HEK293 (cell line): ENCODE measurements around the gene DGKH.
A peak's percentile ranks its signal among the peaks of the same experiment; 100 is the strongest.

Experiments used
- GFI1B ChIP-seq: fragments of 450-650 bp; formaldehyde crosslinking; IDR thresholded peaks from 2 replicates; pipeline ENCODE4 v1.5.1; 2016; ENCODE audit warnings: missing biosample characterization, missing genetic modification characterization
- HOXC10 ChIP-seq: sonication (generic); formaldehyde crosslinking; IDR thresholded peaks from 2 replicates; pipeline ENCODE4 v1.8.1; 2023; ENCODE audit warnings: mild to moderate bottlenecking, missing genetic modification reagents
- IKZF3 ChIP-seq: fragments of 450-650 bp; IDR thresholded peaks from 2 replicates; pipeline ENCODE4 v1.5.0; 2018; ENCODE audit warnings: missing biosample characterization, mild to moderate bottlenecking, missing genetic modification characterization, moderate library complexity
- MZF1 ChIP-seq: fragments of 450-650 bp; formaldehyde crosslinking; IDR thresholded peaks from 2 replicates; pipeline ENCODE4 v1.5.1; 2017; ENCODE audit warnings: missing biosample characterization, missing genetic modification characterization, borderline replicate concordance
- ZBTB44 ChIP-seq: fragments of 450-650 bp; IDR thresholded peaks from 2 replicates; pipeline ENCODE4 v1.5.1; 2018; ENCODE audit warnings: missing biosample characterization, mild to moderate bottlenecking, missing genetic modification characterization
- ZBTB8A ChIP-seq: fragments of 450-650 bp; formaldehyde crosslinking; IDR thresholded peaks from 2 replicates; pipeline ENCODE4 v1.5.1; 2016; ENCODE audit warnings: missing biosample characterization, missing genetic modification characterization
- ZFP41 ChIP-seq: fragments of 450-650 bp; formaldehyde crosslinking; IDR thresholded peaks from 2 replicates; pipeline ENCODE4 v1.5.1; 2016; ENCODE audit warnings: missing biosample characterization, missing genetic modification characterization, borderline replicate concordance
- ZFP69B ChIP-seq: fragments of 450-650 bp; formaldehyde crosslinking; IDR thresholded peaks from 2 replicates; pipeline ENCODE4 v1.5.1; 2016; ENCODE audit warnings: missing biosample characterization, missing genetic modification characterization
- ZIC2 ChIP-seq: fragments of 450-650 bp; formaldehyde crosslinking; IDR thresholded peaks from 2 replicates; pipeline ENCODE4 v1.5.1; 2016; ENCODE audit warnings: missing biosample characterization, missing genetic modification characterization
- ZNF169 ChIP-seq: fragments of 450-650 bp; formaldehyde crosslinking; IDR thresholded peaks from 2 replicates; pipeline ENCODE4 v1.5.1; 2016; ENCODE audit warnings: missing biosample characterization, missing genetic modification characterization
- ZNF280C ChIP-seq: fragments of 450-650 bp; formaldehyde crosslinking; IDR thresholded peaks from 2 replicates; pipeline ENCODE4 v1.5.1; 2016; ENCODE audit warnings: missing biosample characterization, missing genetic modification characterization
- ZNF292 ChIP-seq: fragments of 450-650 bp; formaldehyde crosslinking; IDR thresholded peaks from 2 replicates; pipeline ENCODE4 v1.5.1; 2016; ENCODE audit warnings: low read depth, missing biosample characterization, missing genetic modification characterization, borderline replicate concordance
- ZNF341 ChIP-seq: fragments of 450-650 bp; formaldehyde crosslinking; IDR thresholded peaks from 2 replicates; pipeline ENCODE4; 2016; ENCODE audit warnings: low read depth, missing biosample characterization, missing genetic modification characterization
- ZNF350 ChIP-seq: fragments of 450-650 bp; formaldehyde crosslinking; IDR thresholded peaks from 2 replicates; pipeline ENCODE4 v1.5.0; 2017; ENCODE audit warnings: missing biosample characterization, mild to moderate bottlenecking, missing genetic modification characterization
- ZNF501 ChIP-seq: fragments of 450-650 bp; formaldehyde crosslinking; IDR thresholded peaks from 2 replicates; pipeline ENCODE4 v1.5.1; 2016; ENCODE audit warnings: missing biosample characterization, missing genetic modification characterization
- ZNF530 ChIP-seq: fragments of 450-650 bp; formaldehyde crosslinking; IDR thresholded peaks from 2 replicates; pipeline ENCODE4 v1.5.1; 2016; ENCODE audit warnings: low read depth, missing biosample characterization, missing genetic modification characterization
- ZNF585B ChIP-seq: fragments of 450-650 bp; formaldehyde crosslinking; IDR thresholded peaks from 2 replicates; pipeline ENCODE4 v1.5.1; 2016; ENCODE audit warnings: missing biosample characterization, missing genetic modification characterization
- ZNF610 ChIP-seq: fragments of 450-650 bp; formaldehyde crosslinking; IDR thresholded peaks from 2 replicates; pipeline ENCODE4 v1.5.1; 2016; ENCODE audit warnings: missing biosample characterization, missing genetic modification characterization, borderline replicate concordance
- ZNF626 ChIP-seq: fragments of 450-650 bp; sonication (Bioruptor Pico); formaldehyde crosslinking; IDR thresholded peaks from 2 replicates; pipeline ENCODE4 v1.5.1; 2018; ENCODE audit warnings: missing biosample characterization, missing genetic modification characterization, inconsistent platforms
- ZNF664 ChIP-seq: fragments of 450-650 bp; formaldehyde crosslinking; IDR thresholded peaks from 2 replicates; pipeline ENCODE4 v1.5.1; 2016; ENCODE audit warnings: missing biosample characterization, missing genetic modification characterization
- ZNF692 ChIP-seq: fragments of 450-650 bp; formaldehyde crosslinking; IDR thresholded peaks from 2 replicates; pipeline ENCODE4 v1.5.1; 2016; ENCODE audit warnings: missing biosample characterization, missing genetic modification characterization
- ZNF704 ChIP-seq: fragments of 450-650 bp; formaldehyde crosslinking; IDR thresholded peaks from 2 replicates; pipeline ENCODE4 v1.5.1; 2016; ENCODE audit warnings: missing biosample characterization, missing genetic modification characterization
- ZNF707 ChIP-seq: fragments of 450-650 bp; formaldehyde crosslinking; IDR thresholded peaks from 2 replicates; pipeline ENCODE4 v1.5.1; 2016; ENCODE audit warnings: missing biosample characterization, missing genetic modification characterization
- ZNF837 ChIP-seq: fragments of 450-650 bp; formaldehyde crosslinking; IDR thresholded peaks from 2 replicates; pipeline ENCODE4 v1.5.1; 2016; ENCODE audit warnings: missing biosample characterization, missing genetic modification characterization
- ZSCAN30 ChIP-seq: fragments of 450-650 bp; IDR thresholded peaks from 2 replicates; pipeline ENCODE4 v1.5.1; 2018; ENCODE audit warnings: missing biosample characterization, mild to moderate bottlenecking, missing genetic modification characterization, moderate library complexity

DGKH gene

GRCh38 chr13:42048684-42049453 is 421 bp downstream of the DGKH start (continued):
- TF ChIP-seq ZNF292 (no peak), ZIC2 (tag by site-specific recombination) (no peak; the same call in none of the 2 replicates), ZNF704 (tag by site-specific recombination) (no peak), ZNF692 (tag by site-specific recombination) (no peak), ZNF169 (tag by site-specific recombination) (no peak), ZNF585B (tag by site-specific recombination) (no peak), ZFP69B (tag by site-specific recombination) (no peak), ZNF837 (tag by site-specific recombination) (no peak), ZNF707 (tag by site-specific recombination) (no peak), ZBTB44 (tag by site-specific recombination) (no peak), ZNF626 (tag by site-specific recombination) (no peak), ZNF350 (tag by site-specific recombination) (no peak), ZNF280C (tag by site-specific recombination) (no peak), ZBTB8A (tag by site-specific recombination) (peak; percentile 99), ZSCAN30 (tag by site-specific recombination) (peak; percentile 59; the same call in 1 of the 2 replicates), GFI1B (tag by site-specific recombination) (no peak), MZF1 (tag by site-specific recombination) (no peak), ZFP41 (tag by site-specific recombination) (no peak), ZNF501 (tag by site-specific recombination) (no peak), ZNF610 (tag by site-specific recombination) (no peak), ZNF664 (tag by site-specific recombination) (no peak), ZNF341 (tag by site-specific recombination) (peak; percentile 90), IKZF3 (tag by site-specific recombination) (peak; percentile 94), HOXC10 (CRISPR knock-in tag) (no peak), ZNF530 (tag by site-specific recombination) (no peak)
